Lung (tissue), 12 donors: ENCODE measurements around the gene TEX22. TPM values are rescaled to one million over a fixed set of nuclear protein-coding genes. Genes with fewer than 3 reads are reported as not detected.

Experiments used
- ATAC-seq: fragments of 200-7000 bp; cut with Tn5 transposase; one replicate; pipeline ENCODE4 v1.9.1; 2020; ENCODE audit warnings: moderate number of reproducible peaks; ENCODE audit not compliant: insufficient read depth, low FRiP score
- DNase-seq, 3 donors: peaks; one replicate each; pipeline ENCODE4 v3.0.0-alpha.2; 2013 to 2017
- H3K27ac ChIP-seq, 2 donors: one replicate each; pipeline ENCODE4 v1.5.1; 2013; ENCODE audit warnings: mild to moderate bottlenecking in 2 of 2, moderate library complexity in 2 of 2, control low read depth in 1 of 2, inconsistent platforms in 1 of 2, low read depth in 1 of 2, low read length in 1 of 2
- H3K27me3 ChIP-seq, 3 donors: one replicate each; pipeline ENCODE4 v1.5.1; 2013; ENCODE audit warnings: low read length in 2 of 3; ENCODE audit not compliant: control insufficient read depth in 3 of 3, insufficient read depth in 3 of 3
- H3K36me3 ChIP-seq, 4 donors: one replicate each; pipeline ENCODE4 v1.5.1; 2013; ENCODE audit warnings: low read length in 4 of 4, mild to moderate bottlenecking in 1 of 4, moderate library complexity in 1 of 4; ENCODE audit not compliant: control insufficient read depth in 4 of 4, insufficient read depth in 4 of 4
- H3K4me1 ChIP-seq, 5 donors: one replicate each; pipeline ENCODE4 v1.5.1; 2013; ENCODE audit warnings: low read length in 5 of 5, mild to moderate bottlenecking in 2 of 5, moderate library complexity in 1 of 5; ENCODE audit not compliant: control insufficient read depth in 5 of 5, insufficient read depth in 5 of 5
- H3K4me3 ChIP-seq: one replicate; pipeline ENCODE4 v1.5.1; 2013; ENCODE audit warnings: mild to moderate bottlenecking, control low read depth, moderate library complexity
- H3K9ac ChIP-seq, 2 donors: one replicate each; pipeline ENCODE4 v1.5.1; 2013; ENCODE audit warnings: low read length in 2 of 2, control low read depth in 1 of 2; ENCODE audit not compliant: insufficient read depth in 1 of 2
- H3K9me3 ChIP-seq, 4 donors: one replicate each; pipeline ENCODE4 v1.5.1; 2013; ENCODE audit warnings: low read length in 3 of 4, mild to moderate bottlenecking in 1 of 4, moderate library complexity in 1 of 4; ENCODE audit not compliant: control insufficient read depth in 4 of 4, insufficient read depth in 3 of 4
- CTCF ChIP-seq: IDR thresholded peaks from 2 replicates; pipeline ENCODE4 v1.5.1; 2012; ENCODE audit warnings: mild to moderate bottlenecking; ENCODE audit errors: control extremely low read depth, extremely low read depth
- WGBS, 2 donors: extraction: QIAGEN DNeasy Blood & Tissue Kit; methylation state at CpG; one replicate each; pipeline ENCODE4 v1.1.7; 2013; 5-methylcytosine and 5-hydroxymethylcytosine counted together
- polyA plus RNA-seq, 2 donors: library from polyadenylated mRNA; stranded (reverse); fragments of 200-250 nt; gene quantifications; one replicate each; pipeline ENCODE4 v1.2.1, GENCODE V29; 2013
- total RNA-seq, 2 donors: library from RNA; depleted of rRNA in 1 of 2; stranded (reverse); fragments of >200 nt in 1 of 2; gene quantifications; one replicate each; pipeline ENCODE4 v1.2.1, GENCODE V29; 2014 to 2021
- donor health status: control.
- donor health status: control.
- donor health status: Bipolar disorder and iron deficiency.
- donor health status: healthy.
- donor health status: DM: yes; HTN: yes; CAD: no.

Gene TEX22
- total and polyA plus RNA-seq, 4 donors: 0.17 to 2.1 (median 0.29) TPM

GRCh38 chr14:105427936-105428485 is 29.7 kb downstream of the TEX22 start:
- WGBS, 2 donors: 92 to 96% methylated on average over 9 of the region's 9 CpGs
- H3K9me3 ChIP-seq: peaks cover 0 to 3% (median 0%) of the 10 kb centered on the region in 4 donors
- H3K4me1 ChIP-seq: peaks cover 0 to 4% (median 0%) of the 10 kb centered on the region in 5 donors
- no peak overlapping the region for H3K27ac ChIP-seq
- no peak overlapping the region for H3K9ac ChIP-seq
- no peak for DNase-seq
- H3K36me3 ChIP-seq: peaks cover 0 to 19% (median 6%) of the 10 kb centered on the region in 4 donors
- ATAC-seq: no peak
- no peak for TF ChIP-seq CTCF
- H3K4me3 ChIP-seq: no peak overlapping the region
- no peaks in the 10 kb centered on the region for H3K27me3 ChIP-seq

GRCh38 chr14:105430042-105430441 is 31.7 kb downstream of the TEX22 start:
- Histone ChIP-seq H3K4me1 (peaks cover 0 to 4% (median 0%) of the 10 kb centered on the region in 5 donors), H3K9ac (no peak overlapping the region), H3K27me3 (no peaks in the 10 kb centered on the region), H3K27ac (no peak overlapping the region), H3K9me3 (peaks cover 0 to 3% (median 0%) of the 10 kb centered on the region in 4 donors), H3K4me3 (no peak overlapping the region), H3K36me3 (peaks cover 0 to 16% (median 5%) of the 10 kb centered on the region in 4 donors)
- no peak for ATAC-seq
- no peak for TF ChIP-seq CTCF
- DNase-seq: no peak
- WGBS, 2 donors: 85 to 96% methylated on average over 6 of the region's 6 CpGs

- H3K9ac ChIP-seq: no peak overlapping the region
- H3K36me3 ChIP-seq: peaks cover 0 to 11% (median 4%) of the 10 kb centered on the region in 4 donors
- no peak for DNase-seq
- H3K27me3 ChIP-seq: no peaks in the 10 kb centered on the region
- no peak for TF ChIP-seq CTCF
- peaks cover 0 to 3% (median 0%) of the 10 kb centered on the region in 4 donors for H3K9me3 ChIP-seq
- peak overlapping the region in 1 of 2 donors; percentile 27 for H3K27ac ChIP-seq
- peaks cover 0 to 4% (median 0%) of the 10 kb centered on the region in 5 donors for H3K4me1 ChIP-seq
- no peak overlapping the region for H3K4me3 ChIP-seq
- WGBS, 2 donors: 53 to 78% methylated on average over 9 of the region's 9 CpGs
- ATAC-seq: no peak
Measured at GRCh38 chr14:105430565-105430964, 32.2 kb downstream of the TEX22 start.

- peaks cover 0 to 3% (median 0%) of the 10 kb centered on the region in 4 donors for H3K9me3 ChIP-seq
- WGBS, 2 donors: 85 to 91% methylated on average over 1 of the region's 1 CpG
- ATAC-seq: no peak
- DNase-seq: no peak
- H3K27me3 ChIP-seq: no peaks in the 10 kb centered on the region
- no peak overlapping the region for H3K27ac ChIP-seq
- no peak overlapping the region for H3K4me3 ChIP-seq
- peaks cover 0 to 4% (median 0%) of the 10 kb centered on the region in 5 donors for H3K4me1 ChIP-seq
- H3K9ac ChIP-seq: no peak overlapping the region
- peaks cover 0 to 11% (median 4%) of the 10 kb centered on the region in 4 donors for H3K36me3 ChIP-seq
- no peak for TF ChIP-seq CTCF
Measured at GRCh38 chr14:105431256-105431655, 32.9 kb downstream of the TEX22 start.
